ENCODE data around the gene NEBL. TPM values are rescaled to one million over a fixed set of nuclear protein-coding genes. Genes with fewer than 3 reads are reported as not detected.

Gene NEBL
- total and polyA plus RNA-seq, 2 experiments from 2014 or later: 2.3 to 11.4 TPM

- TF ChIP-seq CTCF (conservative IDR thresholded peaks at IDR 0.05; ENCODE audit: low read depth in 2 of 2): no peak
These were observed 34.1 kb downstream of the NEBL start (continued) for GRCh38 chr10:20863008-20863407.

- Mint-ChIP-seq H3K27ac (no peak overlapping the region), H3K4me1 (peaks cover under 1% of the 10 kb centered on the region; the same call in 2 of the 3 replicates), H3K36me3 (ENCODE audit: low read depth) (0 out of 3 replicates have a peak, but pooled peaks cover under 1% of the 10 kb centered on the region), H3K9me3 (peaks cover under 1% of the 10 kb centered on the region; the same call in 1 of the 3 replicates), H3K27me3 (ENCODE audit: insufficient read depth, low read depth, poor library complexity) (no peaks in the 10 kb centered on the region), H3K4me3 (no peak overlapping the region)
- H3K4me1 ChIP-seq (ENCODE audit: insufficient read depth): no peaks in the 10 kb centered on the region
- no peak overlapping the region for H3K4me2 ChIP-seq
- TF ChIP-seq NANOG (IDR thresholded peaks at IDR 0.05; ENCODE audit: borderline replicate concordance): no peak
- peak in 1 of 2 experiments; percentile 88 for TF ChIP-seq CTCF (conservative IDR thresholded peaks at IDR 0.05; ENCODE audit: low read depth in 2 of 2)
- no peak overlapping the region for H2AFZ ChIP-seq
- no peaks in the 10 kb centered on the region for H3K27me3 ChIP-seq (ENCODE audit: insufficient read depth)
- ATAC-seq (no peak), DNase-seq (ENCODE audit: low spot score) (peak; percentile 56)
- H3K27ac ChIP-seq (ENCODE audit: low read depth): no peak overlapping the region
- H3K4me3 ChIP-seq: no peak overlapping the region
- H3K9me2 ChIP-seq (ENCODE audit: insufficient read depth): no peaks in the 10 kb centered on the region
- no peaks in the 10 kb centered on the region for H3K79me2 ChIP-seq (replicated peaks; ENCODE audit: insufficient read depth)
- H3K36me3 ChIP-seq (ENCODE audit: insufficient read depth): no peaks in the 10 kb centered on the region
- no peaks in the 10 kb centered on the region for H3F3A ChIP-seq (replicated peaks; ENCODE audit: low read depth)
- H4K20me1 ChIP-seq (replicated peaks; ENCODE audit: insufficient read depth): no peaks in the 10 kb centered on the region
These were observed 38.6 kb downstream of the NEBL start for GRCh38 chr10:20858292-20859124.

- Histone ChIP-seq H3K27ac (ENCODE audit: low read depth) (no peak overlapping the region), H3K4me3 (no peak overlapping the region), H2AFZ (no peak overlapping the region), H4K20me1 (replicated peaks; ENCODE audit: insufficient read depth) (no peaks in the 10 kb centered on the region), H3K9me2 (ENCODE audit: insufficient read depth) (no peaks in the 10 kb centered on the region), H3K27me3 (ENCODE audit: insufficient read depth) (no peaks in the 10 kb centered on the region), H3F3A (replicated peaks; ENCODE audit: low read depth) (no peaks in the 10 kb centered on the region), H3K4me1 (ENCODE audit: insufficient read depth) (no peaks in the 10 kb centered on the region), H3K4me2 (no peak overlapping the region), H3K36me3 (ENCODE audit: insufficient read depth) (no peaks in the 10 kb centered on the region), H3K79me2 (replicated peaks; ENCODE audit: insufficient read depth) (no peaks in the 10 kb centered on the region)
- DNase-seq (ENCODE audit: low spot score): no peak
- H3K9me3 Mint-ChIP-seq: peaks cover 9% of the 10 kb centered on the region; the same call in 2 of the 3 replicates
- H3K27me3 Mint-ChIP-seq (ENCODE audit: insufficient read depth, low read depth, poor library complexity): no peaks in the 10 kb centered on the region
- peaks cover 10% of the 10 kb centered on the region; the same call in 2 of the 3 replicates for H3K36me3 Mint-ChIP-seq (ENCODE audit: low read depth)
- ATAC-seq: no peak
- H3K4me1 Mint-ChIP-seq: no peaks in the 10 kb centered on the region
- no peak overlapping the region for H3K4me3 Mint-ChIP-seq
- H3K27ac Mint-ChIP-seq: no peak overlapping the region
- TF ChIP-seq ZNF114 (CRISPR knock-in tag; IDR thresholded peaks at IDR 0.05) (no peak), CTCF (conservative IDR thresholded peaks at IDR 0.05; ENCODE audit: low read depth in 2 of 2) (no peak), ETS1 (IDR thresholded peaks at IDR 0.05) (no peak), STAT1 (IDR thresholded peaks at IDR 0.05; ENCODE audit: unreplicated experiment) (no peak), POLR2AphosphoS5 (IDR thresholded peaks at IDR 0.05; ENCODE audit: low read depth) (no peak), EZH2 (IDR thresholded peaks at IDR 0.05; ENCODE audit: low read depth, unreplicated experiment) (no peak), CREB1 (CRISPR knock-in tag; IDR thresholded peaks at IDR 0.05; ENCODE audit: low read depth) (no peak), ZNF331 (CRISPR knock-in tag; IDR thresholded peaks at IDR 0.05; ENCODE audit: low read depth) (no peak)
- TF ChIP-seq, protein P1, sequence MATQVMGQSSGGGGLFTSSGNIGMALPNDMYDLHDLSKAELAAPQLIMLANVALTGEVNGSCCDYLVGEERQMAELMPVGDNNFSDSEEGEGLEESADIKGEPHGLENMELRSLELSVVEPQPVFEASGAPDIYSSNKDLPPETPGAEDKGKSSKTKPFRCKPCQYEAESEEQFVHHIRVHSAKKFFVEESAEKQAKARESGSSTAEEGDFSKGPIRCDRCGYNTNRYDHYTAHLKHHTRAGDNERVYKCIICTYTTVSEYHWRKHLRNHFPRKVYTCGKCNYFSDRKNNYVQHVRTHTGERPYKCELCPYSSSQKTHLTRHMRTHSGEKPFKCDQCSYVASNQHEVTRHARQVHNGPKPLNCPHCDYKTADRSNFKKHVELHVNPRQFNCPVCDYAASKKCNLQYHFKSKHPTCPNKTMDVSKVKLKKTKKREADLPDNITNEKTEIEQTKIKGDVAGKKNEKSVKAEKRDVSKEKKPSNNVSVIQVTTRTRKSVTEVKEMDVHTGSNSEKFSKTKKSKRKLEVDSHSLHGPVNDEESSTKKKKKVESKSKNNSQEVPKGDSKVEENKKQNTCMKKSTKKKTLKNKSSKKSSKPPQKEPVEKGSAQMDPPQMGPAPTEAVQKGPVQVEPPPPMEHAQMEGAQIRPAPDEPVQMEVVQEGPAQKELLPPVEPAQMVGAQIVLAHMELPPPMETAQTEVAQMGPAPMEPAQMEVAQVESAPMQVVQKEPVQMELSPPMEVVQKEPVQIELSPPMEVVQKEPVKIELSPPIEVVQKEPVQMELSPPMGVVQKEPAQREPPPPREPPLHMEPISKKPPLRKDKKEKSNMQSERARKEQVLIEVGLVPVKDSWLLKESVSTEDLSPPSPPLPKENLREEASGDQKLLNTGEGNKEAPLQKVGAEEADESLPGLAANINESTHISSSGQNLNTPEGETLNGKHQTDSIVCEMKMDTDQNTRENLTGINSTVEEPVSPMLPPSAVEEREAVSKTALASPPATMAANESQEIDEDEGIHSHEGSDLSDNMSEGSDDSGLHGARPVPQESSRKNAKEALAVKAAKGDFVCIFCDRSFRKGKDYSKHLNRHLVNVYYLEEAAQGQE (IDR thresholded peaks at IDR 0.05; ENCODE audit: unreplicated experiment): no peak
These were observed 40.6 kb downstream of the NEBL start for GRCh38 chr10:20856484-20856883.

All from GM23338 (cell line).